Measurements from ENCODE around the gene C19orf85.

C19orf85 gene

GRCh38 chr19:55464039-55464661 lies 401 bp downstream of the C19orf85 start:
- no peak for ATAC-seq (replicated peaks)
- no peaks in the 10 kb centered on the region for H3K27me3 Mint-ChIP-seq
- no peak overlapping the region for H3K27ac Mint-ChIP-seq
- peaks cover 12% of the 10 kb centered on the region for H3K36me3 Mint-ChIP-seq (ENCODE audit: insufficient read depth)
- H3K9me3 Mint-ChIP-seq = no peaks in the 10 kb centered on the region
- no peak overlapping the region for H3K4me3 Mint-ChIP-seq
- no peak for DNase-seq
- peaks cover 15 to 16% of the 10 kb centered on the region in 2 donors for H3K4me1 Mint-ChIP-seq (ENCODE audit: low read depth in 2 of 2)

GRCh38 chr19:55463583-55464031 lies 944 bp downstream of the C19orf85 start:
- no peak for ATAC-seq (replicated peaks)
- no peak for DNase-seq
- Mint-ChIP-seq H3K4me1 (ENCODE audit: low read depth in 2 of 2) (peaks cover 15 to 16% of the 10 kb centered on the region in 2 donors), H3K9me3 (no peaks in the 10 kb centered on the region), H3K27ac (no peak overlapping the region), H3K4me3 (no peak overlapping the region), H3K36me3 (ENCODE audit: insufficient read depth) (peaks cover 12% of the 10 kb centered on the region), H3K27me3 (no peaks in the 10 kb centered on the region)

- Mint-ChIP-seq H3K27me3 (no peaks in the 10 kb centered on the region), H3K4me1 (ENCODE audit: low read depth in 2 of 2) (peaks cover 14 to 15% of the 10 kb centered on the region in 2 donors), H3K27ac (peak overlapping the region in 1 of 2 donors; percentile 89), H3K36me3 (ENCODE audit: insufficient read depth) (peaks cover 12% of the 10 kb centered on the region), H3K4me3 (peak overlapping the region; percentile 90 to 91), H3K9me3 (no peaks in the 10 kb centered on the region)
- DNase-seq (no peak), ATAC-seq (replicated peaks) (no peak)
These were observed 1.8 kb downstream of the C19orf85 start for GRCh38 chr19:55462722-55463121.

- H3K4me1 Mint-ChIP-seq (ENCODE audit: low read depth in 2 of 2) = peaks cover 14 to 15% of the 10 kb centered on the region in 2 donors
- ATAC-seq (replicated peaks) (no peak), DNase-seq (no peak)
- peak overlapping the region; percentile 90 to 91 for H3K4me3 Mint-ChIP-seq
- H3K27me3 Mint-ChIP-seq = no peaks in the 10 kb centered on the region
- no peaks in the 10 kb centered on the region for H3K9me3 Mint-ChIP-seq
- H3K36me3 Mint-ChIP-seq (ENCODE audit: insufficient read depth) = peaks cover 12% of the 10 kb centered on the region
- peak overlapping the region; percentile 77 to 89 for H3K27ac Mint-ChIP-seq
These were observed 2.5 kb downstream of the C19orf85 start for GRCh38 chr19:55461974-55462626.

GRCh38 chr19:55461259-55461973 lies 3.1 kb downstream of the C19orf85 start, which contains the start of gene ISOC2:
TSS of gene ISOC2 (minus strand) at chr19:55461642. CDS start at chr19:55456486, 5,156 bp downstream.
- Mint-ChIP-seq H3K4me1 (ENCODE audit: low read depth in 2 of 2) (peaks cover 14 to 15% of the 10 kb centered on the region in 2 donors), H3K9me3 (no peaks in the 10 kb centered on the region), H3K36me3 (ENCODE audit: insufficient read depth) (peaks cover 12% of the 10 kb centered on the region), H3K27ac (peak within 1 kb of the TSS; percentile 77 to 89), H3K4me3 (peak within 1 kb of the TSS; percentile 90 to 91), H3K27me3 (no peaks in the 10 kb centered on the region)
- ATAC-seq (replicated peaks) = peak; percentile 94
- peak; percentile 100 for DNase-seq

DNA sequence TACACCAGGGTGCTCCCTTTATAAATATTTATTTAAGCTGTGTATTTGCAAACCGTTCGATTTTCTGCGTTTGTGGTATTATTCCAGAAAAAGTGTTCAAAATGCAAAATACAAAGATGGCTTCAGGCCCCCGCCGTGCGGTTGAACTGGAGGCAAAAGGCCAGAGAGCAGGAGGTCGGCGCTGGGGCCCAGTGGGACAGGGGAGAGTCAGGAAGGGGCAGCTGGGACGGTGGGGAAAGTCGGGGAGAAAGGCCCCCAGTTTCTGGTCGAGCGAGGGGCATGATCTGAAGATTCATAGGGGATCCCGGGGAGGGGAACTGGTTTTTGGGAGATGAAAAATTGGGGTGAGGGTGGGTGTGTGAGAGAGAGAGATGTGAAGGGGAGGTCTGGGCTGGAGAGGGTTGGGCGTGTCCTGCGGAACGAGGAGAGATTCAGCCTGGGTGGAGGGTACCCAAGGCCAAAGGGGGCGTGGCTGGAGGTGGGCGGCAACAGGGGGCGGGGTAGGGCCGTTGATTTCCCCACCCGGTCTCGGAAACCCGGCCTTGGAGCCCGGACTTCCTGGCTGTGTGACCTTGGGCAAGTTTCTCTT lies 3.8 kb downstream of the C19orf85 start:
- H3K27me3 Mint-ChIP-seq = no peaks in the 10 kb centered on the region
- no peak for ATAC-seq (replicated peaks)
- no peak for DNase-seq
- H3K9me3 Mint-ChIP-seq = no peaks in the 10 kb centered on the region
- H3K4me1 Mint-ChIP-seq (ENCODE audit: low read depth in 2 of 2) = peaks cover 14 to 15% of the 10 kb centered on the region in 2 donors
- H3K36me3 Mint-ChIP-seq (ENCODE audit: insufficient read depth) = peaks cover 12% of the 10 kb centered on the region
- peak overlapping the region; percentile 77 to 89 for H3K27ac Mint-ChIP-seq
- peak overlapping the region; percentile 90 to 91 for H3K4me3 Mint-ChIP-seq

DNA sequence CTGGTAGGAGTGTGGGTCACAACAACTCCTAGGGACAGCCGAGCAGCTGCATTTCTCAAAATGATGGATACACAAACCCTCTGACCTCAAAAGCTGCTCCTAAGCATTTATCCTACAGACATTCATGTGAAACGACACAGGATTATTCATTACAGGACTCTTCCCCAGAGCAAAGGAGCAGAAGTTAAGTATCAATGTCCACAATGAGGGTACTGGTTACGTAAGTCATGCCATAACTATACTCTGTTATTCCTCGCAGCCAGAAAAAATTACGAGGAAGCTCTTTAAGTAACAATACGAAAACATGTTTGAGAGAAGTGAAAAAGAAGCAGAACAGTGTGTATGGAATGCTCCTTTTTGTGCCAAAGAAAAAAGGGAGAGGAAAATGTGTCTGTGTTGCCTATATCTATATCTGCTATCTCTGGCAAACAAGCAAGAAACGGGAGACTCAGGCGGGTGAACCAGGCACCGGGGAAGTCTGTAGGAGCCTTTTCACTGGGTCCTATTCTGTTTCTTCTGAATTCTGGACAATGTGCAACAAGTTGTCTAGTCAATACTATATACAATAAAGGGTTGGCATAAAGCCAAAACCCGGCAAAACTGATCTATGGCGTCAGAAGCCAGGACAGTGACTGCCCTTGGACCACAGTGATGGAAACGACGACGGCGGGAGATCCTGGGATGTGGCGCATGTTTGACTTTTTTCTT lies 4.4 kb downstream of the C19orf85 start:
- Mint-ChIP-seq H3K36me3 (ENCODE audit: insufficient read depth) (peaks cover 12% of the 10 kb centered on the region), H3K4me1 (ENCODE audit: low read depth in 2 of 2) (peaks cover 14 to 15% of the 10 kb centered on the region in 2 donors), H3K27me3 (peaks cover 0 to 5% of the 10 kb centered on the region in 2 donors), H3K4me3 (peak overlapping the region; percentile 90 to 91), H3K27ac (peak overlapping the region; percentile 77 to 89), H3K9me3 (no peaks in the 10 kb centered on the region)
- DNase-seq = no peak
- ATAC-seq (replicated peaks) = no peak

- Mint-ChIP-seq H3K27me3 (peaks cover 0 to 10% of the 10 kb centered on the region in 2 donors), H3K9me3 (no peaks in the 10 kb centered on the region), H3K27ac (no peak overlapping the region), H3K4me3 (peak overlapping the region in 1 of 2 donors; percentile 91), H3K36me3 (ENCODE audit: insufficient read depth) (peaks cover 12% of the 10 kb centered on the region), H3K4me1 (ENCODE audit: low read depth in 2 of 2) (peaks cover 14 to 15% of the 10 kb centered on the region in 2 donors)
- DNase-seq (no peak), ATAC-seq (replicated peaks) (no peak)
These were observed 5.0 kb downstream of the C19orf85 start for GRCh38 chr19:55459551-55459949.

DNA sequence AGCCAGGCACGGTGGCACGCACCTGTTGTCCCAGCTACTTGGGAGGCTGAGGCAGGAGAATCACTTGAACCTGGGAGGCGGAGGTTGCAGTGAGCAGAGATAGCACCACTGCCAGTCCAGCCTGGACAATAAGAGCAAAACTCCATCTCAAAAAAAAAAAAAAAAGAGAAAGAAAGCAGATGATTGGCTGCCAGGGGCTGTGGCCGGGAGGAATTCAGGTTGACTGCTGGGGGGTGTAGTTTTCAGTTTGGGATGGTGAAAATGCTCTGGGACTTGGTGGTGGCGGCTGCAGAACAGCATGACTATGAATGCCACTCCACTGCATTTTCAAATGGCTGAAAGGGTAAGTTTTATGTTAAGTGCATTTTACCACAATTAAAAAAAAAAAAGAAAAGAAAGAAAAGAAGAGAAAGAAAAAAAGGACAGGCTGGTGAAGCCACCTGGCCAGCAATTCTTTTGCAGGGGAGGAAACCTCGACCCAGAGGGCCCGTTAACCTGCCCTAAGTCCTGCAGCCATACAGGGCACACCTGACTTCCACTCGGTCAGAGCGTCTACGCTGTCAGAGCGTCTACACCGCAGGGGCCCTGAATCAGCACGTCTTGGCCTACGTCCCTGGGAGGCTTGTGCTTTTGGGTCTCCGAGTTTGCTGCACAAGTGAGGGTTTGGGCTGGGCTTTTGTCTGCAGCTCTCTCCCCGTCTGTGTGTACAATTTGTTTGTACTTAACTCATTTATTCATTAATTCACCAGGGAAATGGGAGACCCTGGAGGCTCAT lies 6.7 kb downstream of the C19orf85 start:
- ATAC-seq (replicated peaks) (no peak), DNase-seq (no peak)
- Mint-ChIP-seq H3K27me3 (peaks cover 12 to 27% of the 10 kb centered on the region in 2 donors), H3K27ac (no peak overlapping the region), H3K9me3 (no peaks in the 10 kb centered on the region), H3K36me3 (ENCODE audit: insufficient read depth) (peaks cover 12% of the 10 kb centered on the region), H3K4me3 (no peak overlapping the region), H3K4me1 (ENCODE audit: low read depth in 2 of 2) (peaks cover 17 to 22% of the 10 kb centered on the region in 2 donors)

DNA sequence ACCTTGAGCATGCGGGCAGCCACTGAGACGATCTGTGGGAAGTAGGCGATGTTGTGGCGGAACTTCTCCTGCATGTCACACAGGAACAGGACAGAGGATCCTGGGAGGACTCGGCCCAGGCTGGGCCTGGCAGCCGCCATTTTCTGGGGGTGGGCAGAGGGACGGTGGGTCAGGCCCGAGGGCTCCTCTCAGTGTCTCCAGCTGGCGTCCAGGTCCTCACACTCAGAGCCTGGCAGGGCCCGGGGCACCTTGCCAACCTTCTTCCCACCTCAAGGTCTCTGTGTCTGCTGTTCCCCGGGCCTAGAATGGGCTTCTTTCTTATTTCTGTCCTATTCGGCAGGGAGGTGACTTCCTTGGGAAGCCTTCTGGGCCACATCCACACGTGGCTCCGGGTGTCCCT lies 8.2 kb downstream of the C19orf85 start:
- ATAC-seq (replicated peaks) (no peak), DNase-seq (no peak)
- H3K9me3 Mint-ChIP-seq = no peaks in the 10 kb centered on the region
- no peak overlapping the region for H3K4me3 Mint-ChIP-seq
- no peak overlapping the region for H3K27ac Mint-ChIP-seq
- H3K4me1 Mint-ChIP-seq (ENCODE audit: low read depth in 2 of 2) = peaks cover 12 to 20% of the 10 kb centered on the region in 2 donors
- H3K27me3 Mint-ChIP-seq = peaks cover 18 to 27% of the 10 kb centered on the region in 2 donors
- peaks cover 11% of the 10 kb centered on the region for H3K36me3 Mint-ChIP-seq (ENCODE audit: insufficient read depth)

DNA sequence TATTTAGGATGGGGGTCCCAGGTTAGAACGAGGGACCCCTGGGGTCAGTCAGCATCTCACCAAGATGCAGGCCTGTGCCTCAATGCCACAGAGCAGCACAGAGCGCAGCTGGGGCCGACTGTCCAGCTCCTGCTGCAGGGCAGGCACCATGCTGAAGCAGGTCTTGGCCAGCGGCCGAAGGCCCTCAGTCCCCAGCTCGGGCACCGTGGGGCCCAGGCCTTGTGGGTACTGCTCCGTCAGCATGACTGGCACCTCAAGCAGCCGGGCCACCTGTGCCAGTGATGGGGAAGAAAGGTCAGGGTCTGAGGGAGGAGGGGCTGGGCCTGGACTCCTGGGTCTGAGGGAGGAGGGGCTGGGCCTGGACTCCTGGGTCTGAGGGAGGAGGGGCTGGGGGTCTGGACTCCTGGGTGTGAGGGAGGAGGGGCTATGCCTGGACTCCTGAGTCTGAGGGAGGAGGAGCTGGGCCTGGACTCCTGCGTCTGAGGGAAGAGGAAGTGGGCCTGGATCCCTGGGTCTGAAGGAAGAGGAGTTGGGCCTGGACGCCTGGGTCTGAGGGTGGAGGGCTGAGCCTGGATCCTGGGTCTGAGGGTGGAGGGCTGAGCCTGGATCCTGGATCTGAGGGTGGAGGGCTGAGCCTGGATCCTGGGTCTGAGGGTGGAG lies 8.8 kb downstream of the C19orf85 start:
- no peaks in the 10 kb centered on the region for H3K9me3 Mint-ChIP-seq

GRCh38 chr19:55454787-55455243 lies 9.7 kb downstream of the C19orf85 start:
- no peak overlapping the region for H3K27ac Mint-ChIP-seq
- H3K27me3 Mint-ChIP-seq = peaks cover 26 to 27% of the 10 kb centered on the region in 2 donors

More for the DNA sequence above, 8.8 kb downstream of the C19orf85 start:
- peaks cover 9 to 16% of the 10 kb centered on the region in 2 donors for H3K4me1 Mint-ChIP-seq (ENCODE audit: low read depth in 2 of 2)
- H3K27ac Mint-ChIP-seq = no peak overlapping the region
- no peak overlapping the region for H3K4me3 Mint-ChIP-seq
- ATAC-seq (replicated peaks) (no peak), DNase-seq (no peak)
- peaks cover 8% of the 10 kb centered on the region for H3K36me3 Mint-ChIP-seq (ENCODE audit: insufficient read depth)
- peaks cover 21 to 27% of the 10 kb centered on the region in 2 donors for H3K27me3 Mint-ChIP-seq

More at GRCh38 chr19:55454787-55455243, 9.7 kb downstream of the C19orf85 start:
- Mint-ChIP-seq H3K9me3 (no peaks in the 10 kb centered on the region), H3K4me1 (ENCODE audit: low read depth in 2 of 2) (peaks cover 5 to 17% of the 10 kb centered on the region in 2 donors), H3K36me3 (ENCODE audit: insufficient read depth) (peaks cover 4% of the 10 kb centered on the region), H3K4me3 (no peak overlapping the region)
- DNase-seq (peak in 2 of 3 experiments; percentile 36 to 47), ATAC-seq (replicated peaks) (no peak)
